HepG2 (cell line): ENCODE data around the gene TMEM253. TPM values are rescaled to one million over a fixed set of nuclear protein-coding genes. Genes with fewer than 3 reads are reported as not detected.

Experiments used
- ATF6 ChIP-seq: sonication (generic); formaldehyde crosslinking; conservative IDR thresholded peaks from 2 replicates; pipeline ENCODE4 v1.4.0; 2020; ENCODE audit warnings: missing genetic modification reagents
- ELF1 ChIP-seq: sonication (generic); formaldehyde crosslinking; IDR thresholded peaks from 2 replicates; pipeline ENCODE4 v1.4.0; 2020; ENCODE audit warnings: missing genetic modification reagents
- KAT2B ChIP-seq: fragments of 150-350 bp; IDR thresholded peaks from 2 replicates; pipeline ENCODE4 v1.6.1; 2014; ENCODE audit warnings: low read depth, low read length, borderline replicate concordance
- NFATC3 ChIP-seq: sonication (generic); formaldehyde crosslinking; IDR thresholded peaks from 2 replicates; pipeline ENCODE4 v1.5.1; 2020; ENCODE audit warnings: mild to moderate bottlenecking, missing genetic modification reagents
- NFRKB ChIP-seq: fragments of 450-650 bp; IDR thresholded peaks from 2 replicates; pipeline ENCODE4 v1.6.1; 2017
- STAG1 ChIP-seq: sonication (generic); formaldehyde crosslinking; IDR thresholded peaks from 2 replicates; pipeline ENCODE4 v1.4.0; 2020; ENCODE audit warnings: missing genetic modification reagents
- ZBTB42 ChIP-seq: sonication (generic); formaldehyde crosslinking; IDR thresholded peaks from 2 replicates; pipeline ENCODE4 v1.5.0; 2020; ENCODE audit warnings: mild to moderate bottlenecking, missing genetic modification reagents
- ZFP82 ChIP-seq: sonication (generic); formaldehyde crosslinking; IDR thresholded peaks from 2 replicates; pipeline ENCODE4 v1.5.1; 2020; ENCODE audit warnings: mild to moderate bottlenecking, missing genetic modification reagents, borderline replicate concordance
- ZNF20 ChIP-seq: sonication (generic); formaldehyde crosslinking; IDR thresholded peaks from 2 replicates; pipeline ENCODE4 v1.4.0; 2020; ENCODE audit warnings: mild to moderate bottlenecking, moderate library complexity, missing genetic modification reagents
- ZNF232 ChIP-seq: sonication (generic); formaldehyde crosslinking; IDR thresholded peaks from 2 replicates; pipeline ENCODE4 v1.4.0; 2020; ENCODE audit warnings: missing genetic modification reagents, borderline replicate concordance
- ZNF292 ChIP-seq: sonication (generic); formaldehyde crosslinking; IDR thresholded peaks from 2 replicates; pipeline ENCODE4 v1.8.1; 2022; ENCODE audit warnings: mild to moderate bottlenecking, low read depth, missing genetic modification reagents, borderline replicate concordance
- ZNF33B ChIP-seq: sonication (generic); formaldehyde crosslinking; IDR thresholded peaks from 2 replicates; pipeline ENCODE4 v1.5.1; 2020; ENCODE audit warnings: mild to moderate bottlenecking, missing genetic modification reagents
- ZNF441 ChIP-seq: sonication (generic); formaldehyde crosslinking; IDR thresholded peaks from 2 replicates; pipeline ENCODE4 v1.7.0; 2021; ENCODE audit warnings: missing genetic modification reagents, borderline replicate concordance
- ZNF451 ChIP-seq: sonication (generic); formaldehyde crosslinking; IDR thresholded peaks from 2 replicates; pipeline ENCODE4 v1.5.0; 2020; ENCODE audit warnings: mild to moderate bottlenecking, missing genetic modification reagents
- polyA plus RNA-seq, 8 experiments: library from polyadenylated mRNA; depleted of rRNA in 3 of 8; stranded (reverse) in 7 of 8; unstranded in 1 of 8; fragments of >200 nt; fragmentation: Illumina TruSeq in 4 of 8; extraction: Trizol in 4 of 8; gene quantifications; 2 replicates each; pipeline versions ENCODE4 v1.2.1 to v1.2.3, GENCODE V29; 2011 to 2016; ENCODE audit warnings: low read depth in 4 of 8, missing spikeins in 1 of 8, mixed read lengths in 1 of 8; ENCODE audit not compliant: insufficient read depth in 1 of 8
- total RNA-seq, 5 experiments: library from RNA; depleted of rRNA; stranded (reverse); fragments of >200 nt; fragmentation: Illumina TruSeq; extraction: Trizol; gene quantifications; 2 replicates each; pipeline ENCODE4 v1.2.3, GENCODE V29; 2016; ENCODE audit warnings: low read depth in 1 of 5
- TF ChIP-seq, protein P1 (sequence below): sonication (generic); formaldehyde crosslinking; IDR thresholded peaks from 2 replicates; pipeline ENCODE4 v1.5.1; 2020; ENCODE audit warnings: mild to moderate bottlenecking, missing genetic modification reagents, moderate library complexity
- TF ChIP-seq, protein P2 (sequence below): sonication (generic); formaldehyde crosslinking; IDR thresholded peaks from 2 replicates; pipeline ENCODE4 v1.4.0; 2020; ENCODE audit warnings: mild to moderate bottlenecking, low read depth, missing genetic modification reagents

TMEM253 gene
- total and polyA plus RNA-seq, 2 of the 13 experiments (the other 11 are each of a cell fraction or from before 2014, with no cell fraction given), result 0.29 to 0.45 TPM

- TF ChIP-seq ATF6 (CRISPR knock-in tag), result no peak
- no peak for TF ChIP-seq ZNF33B (CRISPR knock-in tag)
- peak; percentile 72 for TF ChIP-seq ZNF232 (CRISPR knock-in tag)
- TF ChIP-seq ZNF20, result no peak
- TF ChIP-seq ELF1 (CRISPR knock-in tag), result no peak
- TF ChIP-seq, protein P1, sequence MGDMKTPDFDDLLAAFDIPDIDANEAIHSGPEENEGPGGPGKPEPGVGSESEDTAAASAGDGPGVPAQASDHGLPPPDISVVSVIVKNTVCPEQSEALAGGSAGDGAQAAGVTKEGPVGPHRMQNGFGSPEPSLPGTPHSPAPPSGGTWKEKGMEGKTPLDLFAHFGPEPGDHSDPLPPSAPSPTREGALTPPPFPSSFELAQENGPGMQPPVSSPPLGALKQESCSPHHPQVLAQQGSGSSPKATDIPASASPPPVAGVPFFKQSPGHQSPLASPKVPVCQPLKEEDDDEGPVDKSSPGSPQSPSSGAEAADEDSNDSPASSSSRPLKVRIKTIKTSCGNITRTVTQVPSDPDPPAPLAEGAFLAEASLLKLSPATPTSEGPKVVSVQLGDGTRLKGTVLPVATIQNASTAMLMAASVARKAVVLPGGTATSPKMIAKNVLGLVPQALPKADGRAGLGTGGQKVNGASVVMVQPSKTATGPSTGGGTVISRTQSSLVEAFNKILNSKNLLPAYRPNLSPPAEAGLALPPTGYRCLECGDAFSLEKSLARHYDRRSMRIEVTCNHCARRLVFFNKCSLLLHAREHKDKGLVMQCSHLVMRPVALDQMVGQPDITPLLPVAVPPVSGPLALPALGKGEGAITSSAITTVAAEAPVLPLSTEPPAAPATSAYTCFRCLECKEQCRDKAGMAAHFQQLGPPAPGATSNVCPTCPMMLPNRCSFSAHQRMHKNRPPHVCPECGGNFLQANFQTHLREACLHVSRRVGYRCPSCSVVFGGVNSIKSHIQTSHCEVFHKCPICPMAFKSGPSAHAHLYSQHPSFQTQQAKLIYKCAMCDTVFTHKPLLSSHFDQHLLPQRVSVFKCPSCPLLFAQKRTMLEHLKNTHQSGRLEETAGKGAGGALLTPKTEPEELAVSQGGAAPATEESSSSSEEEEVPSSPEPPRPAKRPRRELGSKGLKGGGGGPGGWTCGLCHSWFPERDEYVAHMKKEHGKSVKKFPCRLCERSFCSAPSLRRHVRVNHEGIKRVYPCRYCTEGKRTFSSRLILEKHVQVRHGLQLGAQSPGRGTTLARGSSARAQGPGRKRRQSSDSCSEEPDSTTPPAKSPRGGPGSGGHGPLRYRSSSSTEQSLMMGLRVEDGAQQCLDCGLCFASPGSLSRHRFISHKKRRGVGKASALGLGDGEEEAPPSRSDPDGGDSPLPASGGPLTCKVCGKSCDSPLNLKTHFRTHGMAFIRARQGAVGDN (CRISPR knock-in tag), result peak; percentile 75
- no peak for TF ChIP-seq ZNF292 (CRISPR knock-in tag)
- TF ChIP-seq, protein P2, sequence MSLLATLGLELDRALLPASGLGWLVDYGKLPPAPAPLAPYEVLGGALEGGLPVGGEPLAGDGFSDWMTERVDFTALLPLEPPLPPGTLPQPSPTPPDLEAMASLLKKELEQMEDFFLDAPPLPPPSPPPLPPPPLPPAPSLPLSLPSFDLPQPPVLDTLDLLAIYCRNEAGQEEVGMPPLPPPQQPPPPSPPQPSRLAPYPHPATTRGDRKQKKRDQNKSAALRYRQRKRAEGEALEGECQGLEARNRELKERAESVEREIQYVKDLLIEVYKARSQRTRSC (CRISPR knock-in tag), result no peak
- TF ChIP-seq STAG1 (CRISPR knock-in tag), result peak; percentile 20; the same call in 1 of the 2 replicates
- TF ChIP-seq ZBTB42 (CRISPR knock-in tag), result no peak
- TF ChIP-seq ZFP82 (CRISPR knock-in tag), result no peak
- TF ChIP-seq ZNF451 (CRISPR knock-in tag), result no peak
- no peak for TF ChIP-seq NFATC3
- peak; percentile 67 for TF ChIP-seq ZNF441 (CRISPR knock-in tag)
- no peak for TF ChIP-seq KAT2B
- no peak for TF ChIP-seq NFRKB
Observed at GRCh38 chr14:21070610-21071224, 30.1 kb upstream of the TMEM253 start (continued).
